BJ (cell line): ENCODE results near the gene TNF. TPM values are rescaled to one million over a fixed set of nuclear protein-coding genes. Genes with fewer than 3 reads are reported as not detected.

Experiments
- CTCF ChIA-PET: fragments of 350-600 bp; formaldehyde crosslinking; extraction: SDS; loops from one replicate; lab custom pipeline; 2021; ENCODE audit warnings: antibody characterized with exemption, inconsistent platforms; lab: Yijun Ruan, JAX
- POLR2A ChIA-PET: fragments of 300-600 bp; sonication (Branson Sonifier 250); formaldehyde crosslinking; extraction: SDS; loops from one replicate; lab custom pipeline; 2021; ENCODE audit warnings: antibody characterized with exemption; lab: Charles Lee
- DNase-seq: peaks from one replicate; pipeline ENCODE4 v3.0.0-alpha.2; 2011; ENCODE audit warnings: low read depth
- H3K27me3 ChIP-seq: 2 replicates; pipeline ENCODE4 v1.6.0; 2011; ENCODE audit warnings: low read length; ENCODE audit not compliant: control insufficient read depth, insufficient read depth
- H3K36me3 ChIP-seq: 2 replicates; pipeline ENCODE4 v1.5.1; 2011; ENCODE audit warnings: low read length; ENCODE audit not compliant: control insufficient read depth, insufficient read depth
- H3K4me3 ChIP-seq: 2 replicates; pipeline ENCODE4 v1.5.1; 2011; ENCODE audit warnings: low read depth, mild to moderate bottlenecking, control low read depth, low read length
- polyA plus RNA-seq: library from polyadenylated mRNA; depleted of rRNA; stranded (reverse); fragments of >200 nt; gene quantifications from 2 replicates; pipeline ENCODE4 v1.2.3, GENCODE V29; 2011
- TF ChIP-seq, protein P1 (sequence below): IDR thresholded peaks from 2 replicates; pipeline ENCODE4 v1.5.1; 2011; ENCODE audit warnings: low read depth, mild to moderate bottlenecking, control low read depth, inconsistent platforms, low read length, moderate library complexity; ENCODE audit not compliant: insufficient read depth

TNF gene
- polyA plus RNA-seq, 1 experiment: not detected

DNA sequence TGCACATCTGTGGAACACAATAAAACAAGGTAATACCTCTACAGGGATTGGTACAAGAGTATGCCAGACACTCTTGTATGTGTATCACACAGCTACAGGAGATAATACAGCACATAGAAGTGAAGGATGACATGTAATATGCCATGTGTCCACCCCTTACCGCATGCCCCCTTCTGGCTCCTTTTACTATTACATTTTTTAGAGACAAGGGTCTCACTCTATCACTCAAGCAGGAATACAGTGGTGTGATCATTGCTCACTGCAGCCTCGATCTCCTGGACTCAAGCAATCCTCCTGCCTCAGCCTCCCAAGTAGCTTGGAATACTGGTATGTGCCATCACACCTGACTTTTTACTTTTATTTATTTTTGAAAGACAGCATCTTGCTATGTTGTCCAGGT, 21.6 kb downstream of the TNF start:
- Histone ChIP-seq H3K4me3 (no peak overlapping the region), H3K36me3 (no peaks in the 10 kb centered on the region), H3K27me3 (no peaks in the 10 kb centered on the region)
- TF ChIP-seq, protein P1, sequence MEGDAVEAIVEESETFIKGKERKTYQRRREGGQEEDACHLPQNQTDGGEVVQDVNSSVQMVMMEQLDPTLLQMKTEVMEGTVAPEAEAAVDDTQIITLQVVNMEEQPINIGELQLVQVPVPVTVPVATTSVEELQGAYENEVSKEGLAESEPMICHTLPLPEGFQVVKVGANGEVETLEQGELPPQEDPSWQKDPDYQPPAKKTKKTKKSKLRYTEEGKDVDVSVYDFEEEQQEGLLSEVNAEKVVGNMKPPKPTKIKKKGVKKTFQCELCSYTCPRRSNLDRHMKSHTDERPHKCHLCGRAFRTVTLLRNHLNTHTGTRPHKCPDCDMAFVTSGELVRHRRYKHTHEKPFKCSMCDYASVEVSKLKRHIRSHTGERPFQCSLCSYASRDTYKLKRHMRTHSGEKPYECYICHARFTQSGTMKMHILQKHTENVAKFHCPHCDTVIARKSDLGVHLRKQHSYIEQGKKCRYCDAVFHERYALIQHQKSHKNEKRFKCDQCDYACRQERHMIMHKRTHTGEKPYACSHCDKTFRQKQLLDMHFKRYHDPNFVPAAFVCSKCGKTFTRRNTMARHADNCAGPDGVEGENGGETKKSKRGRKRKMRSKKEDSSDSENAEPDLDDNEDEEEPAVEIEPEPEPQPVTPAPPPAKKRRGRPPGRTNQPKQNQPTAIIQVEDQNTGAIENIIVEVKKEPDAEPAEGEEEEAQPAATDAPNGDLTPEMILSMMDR: peak; percentile 37
- ChIA-PET CTCF (interaction anchor here (1.0 to 11.7 kb wide), 10 partner anchors 13 to 103 kb away, joined by 4 to 433 read pairs (median 32); partner anchors contain the start of genes ATP6V1G2, DDX39B, LST1 and LTB), POLR2A (no interaction called here)
- DNase-seq: no peak

DNA sequence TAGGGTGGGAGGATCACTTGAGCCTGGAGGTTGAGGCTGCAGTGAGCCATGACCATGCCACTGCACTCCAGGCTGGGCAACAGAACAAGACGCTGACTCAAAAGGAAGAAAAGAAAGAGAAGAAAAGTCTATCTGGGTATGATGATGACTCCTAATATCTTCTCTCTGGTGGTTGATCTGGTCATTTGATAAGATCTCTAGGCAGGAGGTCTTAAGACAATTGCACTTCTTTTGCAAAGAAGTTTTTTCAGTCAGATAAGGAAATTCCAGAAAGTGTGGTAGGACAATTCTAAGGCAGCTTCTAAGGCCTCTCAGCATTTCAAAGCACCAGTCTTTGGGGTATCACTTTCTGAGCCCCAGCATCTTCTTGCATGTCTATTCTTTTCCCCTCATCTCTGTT, 32.0 kb downstream of the TNF start:
- CTCF ChIA-PET: interaction anchor here (1.1 to 1.8 kb wide), 4 partner anchors 9 to 60 kb away, joined by 3 to 8 read pairs (median 5); partner anchors contain the start of genes ATP6V1G2 and NFKBIL1

DNA sequence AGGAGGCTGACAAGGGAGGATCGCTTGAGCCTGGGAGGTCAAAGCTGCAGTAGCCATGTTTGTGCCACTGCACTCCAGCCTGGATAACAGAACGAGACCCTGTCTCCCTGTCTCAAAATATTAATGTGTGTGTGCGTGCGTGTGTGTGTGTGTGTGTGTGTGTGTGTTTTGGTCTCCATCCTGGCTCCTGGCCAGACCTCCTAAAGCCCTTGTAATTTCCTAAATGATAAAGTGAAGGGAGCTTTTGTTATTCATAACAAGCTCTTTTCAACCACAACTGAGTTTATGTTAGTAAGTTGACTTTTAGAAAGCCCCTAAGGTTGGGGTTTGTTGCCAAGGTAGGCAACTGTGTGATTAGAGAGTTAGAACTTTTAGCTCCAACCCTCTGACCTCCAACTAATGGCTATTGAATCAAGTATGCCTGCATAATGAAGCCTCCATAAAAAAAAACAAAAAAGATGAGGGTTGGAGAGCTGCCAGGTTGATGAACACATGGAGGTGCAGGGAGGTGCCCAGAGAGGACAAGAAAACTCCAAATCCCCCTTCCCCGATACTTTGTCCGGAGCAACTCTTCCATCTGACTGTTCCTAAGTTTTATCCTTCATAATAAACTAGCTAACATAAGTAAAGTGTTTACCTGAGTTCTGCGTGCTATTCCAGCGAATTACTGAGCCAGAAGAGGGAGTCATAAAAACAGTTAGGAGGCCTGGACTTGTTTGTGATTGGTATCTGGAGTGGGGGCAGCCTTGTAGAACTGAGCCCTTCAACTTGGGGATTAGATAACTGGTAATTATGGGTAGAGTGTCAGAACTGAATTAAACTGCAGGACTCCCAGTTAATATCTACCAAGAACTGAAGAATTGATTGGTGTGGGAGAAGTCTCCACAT, 34.4 kb downstream of the TNF start:
- ChIA-PET POLR2A (no interaction called here), CTCF (interaction anchor here (0.7 to 3.0 kb wide), 6 partner anchors 12 to 61 kb away, joined by 3 to 34 read pairs (median 4); no protein-coding TSS in a partner anchor)
- no peak for DNase-seq
- TF ChIP-seq, protein P1: no peak
- Histone ChIP-seq H3K27me3 (no peaks in the 10 kb centered on the region), H3K36me3 (no peaks in the 10 kb centered on the region), H3K4me3 (no peak overlapping the region)

More for the DNA sequence above, 32.0 kb downstream of the TNF start:
- DNase-seq: no peak
- no peaks in the 10 kb centered on the region for H3K27me3 ChIP-seq
- TF ChIP-seq, protein P1: no peak
- H3K4me3 ChIP-seq: no peak overlapping the region
- H3K36me3 ChIP-seq: no peaks in the 10 kb centered on the region
- POLR2A ChIA-PET: no interaction called here

DNA sequence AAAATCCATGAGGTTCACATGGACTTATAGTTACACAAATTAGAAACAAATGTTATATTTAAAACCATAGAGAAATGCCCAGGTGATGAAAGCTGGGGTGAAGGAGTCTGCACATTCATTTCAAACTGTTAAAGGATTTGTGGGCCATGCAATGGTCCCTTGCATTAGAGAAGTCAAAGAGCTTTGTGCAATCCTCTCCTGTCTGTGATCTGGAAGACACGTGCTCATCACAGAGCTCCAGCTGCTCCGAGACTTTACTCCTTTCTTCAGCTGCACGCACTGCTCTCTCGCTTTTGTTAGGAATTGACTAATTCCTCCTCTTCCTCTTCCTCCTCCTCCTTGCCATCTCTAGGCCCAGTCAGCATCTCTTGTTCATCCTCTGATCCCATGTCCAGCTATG, 35.6 kb downstream of the TNF start:
- H3K27me3 ChIP-seq: no peaks in the 10 kb centered on the region
- H3K4me3 ChIP-seq: no peak overlapping the region
- no peaks in the 10 kb centered on the region for H3K36me3 ChIP-seq
- ChIA-PET POLR2A (no interaction called here), CTCF (interaction anchor here (0.6 to 3.0 kb wide), 4 partner anchors 9 to 60 kb away, joined by 3 to 34 read pairs (median 4); no protein-coding TSS in a partner anchor)
- DNase-seq: no peak
- TF ChIP-seq, protein P1: no peak

DNA sequence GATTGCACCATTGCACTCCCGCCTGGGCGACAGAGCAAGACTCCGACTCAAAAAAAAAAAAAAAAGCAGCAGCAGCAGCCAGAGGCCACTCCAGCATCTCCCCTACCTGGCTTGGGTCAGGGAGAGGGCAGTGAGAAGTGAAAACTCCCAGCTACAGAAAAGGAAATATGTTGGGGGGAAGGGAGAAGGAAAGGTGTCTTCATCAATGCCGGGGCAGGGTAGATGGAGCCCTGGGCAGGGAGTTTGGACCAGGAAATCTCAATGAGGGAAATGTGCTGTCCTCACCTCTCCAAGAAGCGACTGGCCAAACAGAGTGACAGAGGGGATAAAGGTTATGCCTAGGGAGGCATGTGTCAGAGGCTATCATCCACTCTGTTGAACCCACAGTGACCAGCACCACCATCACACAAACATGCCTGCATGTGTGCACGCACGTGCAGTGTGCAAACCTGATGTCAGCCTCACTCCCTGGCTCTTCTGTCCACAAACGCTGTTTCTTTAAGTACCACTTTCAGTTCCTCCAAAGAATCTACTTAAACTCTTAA, 38.8 kb downstream of the TNF start:
- Histone ChIP-seq H3K27me3 (no peaks in the 10 kb centered on the region), H3K36me3 (no peaks in the 10 kb centered on the region), H3K4me3 (no peak overlapping the region)
- no peak for DNase-seq
- ChIA-PET CTCF (interaction anchor here (1.8 kb wide), 1 partner anchor 16 kb away, joined by 7 read pairs; no protein-coding TSS in a partner anchor), POLR2A (no interaction called here)
- TF ChIP-seq, protein P1: no peak
